Endothelial cell of umbilical vein (primary cell): ENCODE data around the gene LTBP1. TPM values are rescaled to one million over a fixed set of nuclear protein-coding genes. Genes with fewer than 3 reads are reported as not detected.
A peak's percentile ranks its signal among the peaks of the same experiment; 100 is the strongest.

Experiments used
- BruUV-seq: library from RNA; stranded (reverse); fragments of 400-500 nt; replicated peaks from 2 replicates; lab custom pipeline; 2021; lab: Mats Ljungman, UMichigan
- CTCF ChIA-PET: fragments of 300-600, 350-600 bp; sonication (Branson Sonifier 250); formaldehyde crosslinking; loops from one replicate; lab custom pipeline; 2021; ENCODE audit warnings: antibody characterized with exemption, inconsistent platforms; lab: Charles Lee
- POLR2A ChIA-PET: fragments of 300-600, 350-600 bp; sonication (Branson Sonifier 250); formaldehyde crosslinking; loops from one replicate; lab custom pipeline; 2021; ENCODE audit warnings: antibody characterized with exemption, inconsistent platforms; lab: Charles Lee
- DNase-seq: peaks from one replicate; pipeline ENCODE4 v3.0.0-alpha.2; 2011; ENCODE audit warnings: low read depth, low spot score
- FAIRE-seq: peaks from 2 replicates; lab custom pipeline; 2011; peaks lifted over from hg19 to GRCh38; lab: Jason Lieb, UNC
- H2AFZ ChIP-seq: 2 replicates; pipeline ENCODE4 v1.6.0; 2012; ENCODE audit warnings: low read depth, low read length, control low read depth, inconsistent platforms
- H3K27ac ChIP-seq: 2 replicates; pipeline ENCODE4 v1.5.1; 2011; ENCODE audit warnings: low read depth, mild to moderate bottlenecking, control low read depth, low read length, moderate library complexity; ENCODE audit not compliant: insufficient read depth
- H3K27me3 ChIP-seq, 2 experiments: 2 replicates each; pipeline versions ENCODE4 v1.6.0 to v1.6.1; 2011; ENCODE audit warnings: low read length in 2 of 2, mixed read lengths in 1 of 2; ENCODE audit not compliant: control insufficient read depth in 2 of 2, insufficient read depth in 2 of 2
- H3K36me3 ChIP-seq, 2 experiments: 2 replicates in 1 of 2; 3 replicates in 1 of 2; pipeline ENCODE4 v1.5.1; 2011; ENCODE audit warnings: low read length in 2 of 2, mild to moderate bottlenecking in 1 of 2, moderate library complexity in 1 of 2; ENCODE audit not compliant: control insufficient read depth in 2 of 2, insufficient read depth in 2 of 2; ENCODE audit errors: extremely low read depth in 1 of 2
- H3K4me1 ChIP-seq: 3 replicates; pipeline ENCODE4 v1.5.1; 2011; ENCODE audit warnings: mild to moderate bottlenecking, low read length; ENCODE audit not compliant: control insufficient read depth, insufficient read depth; ENCODE audit errors: extremely low read depth
- H3K4me2 ChIP-seq: 2 replicates; pipeline ENCODE4 v1.6.1; 2011; ENCODE audit warnings: low read length, control low read depth, mixed read lengths; ENCODE audit not compliant: insufficient read depth
- H3K4me3 ChIP-seq, 3 experiments: fragments of 200-600 bp in 1 of 3; sonication (generic), shearing (Covaris generic) in 1 of 3; replicated peaks in 1 of 3; 2 replicates each; pipeline ENCODE4 v1.5.1; 2011 to 2016; ENCODE audit warnings: control low read depth in 3 of 3, low read length in 3 of 3, mild to moderate bottlenecking in 2 of 3, inconsistent platforms in 1 of 3, low read depth in 1 of 3, moderate library complexity in 1 of 3; ENCODE audit not compliant: insufficient read depth in 1 of 3
- H3K79me2 ChIP-seq: 2 replicates; pipeline ENCODE4 v1.6.0; 2012; ENCODE audit warnings: low read length, inconsistent platforms; ENCODE audit not compliant: control insufficient read depth, insufficient read depth
- H3K9ac ChIP-seq: replicated peaks from 2 replicates; pipeline ENCODE3; 2011; ENCODE audit warnings: low read length, control low read depth; ENCODE audit not compliant: insufficient read depth; ENCODE audit errors: extremely low read depth
- H3K9me1 ChIP-seq: replicated peaks from 3 replicates; pipeline ENCODE4 v1.6.0; 2011; ENCODE audit warnings: mild to moderate bottlenecking, low read length; ENCODE audit not compliant: control insufficient read depth, insufficient read depth; ENCODE audit errors: extremely low read depth
- H3K9me3 ChIP-seq: replicated peaks from 2 replicates; pipeline ENCODE4 v1.5.1; 2012; ENCODE audit warnings: low read length, inconsistent platforms; ENCODE audit not compliant: control insufficient read depth, insufficient read depth
- H4K20me1 ChIP-seq: replicated peaks from 2 replicates; pipeline ENCODE3; 2011; ENCODE audit warnings: mild to moderate bottlenecking, low read length; ENCODE audit not compliant: control insufficient read depth, insufficient read depth; ENCODE audit errors: extremely low read depth
- EZH2 ChIP-seq: IDR thresholded peaks from 2 replicates; pipeline ENCODE4 v1.6.1; 2012; ENCODE audit warnings: borderline replicate concordance, low read depth, mild to moderate bottlenecking, moderate library complexity, low read length, inconsistent platforms; ENCODE audit not compliant: severe bottlenecking
- FOS ChIP-seq: IDR thresholded peaks from 2 replicates; pipeline ENCODE4 v1.6.1; 2011; ENCODE audit warnings: mild to moderate bottlenecking, low read length, moderate library complexity, borderline replicate concordance; ENCODE audit not compliant: insufficient read depth
- GATA2 ChIP-seq: IDR thresholded peaks from 2 replicates; pipeline ENCODE4 v1.7.0; 2011; ENCODE audit warnings: low read depth, mild to moderate bottlenecking, moderate library complexity, mixed read lengths, low read length; ENCODE audit not compliant: insufficient read length, insufficient read depth
- JUN ChIP-seq: IDR thresholded peaks from 2 replicates; pipeline ENCODE4 v1.6.1; 2011; ENCODE audit warnings: borderline replicate concordance, low read depth; ENCODE audit not compliant: insufficient read length, insufficient read depth
- MYC ChIP-seq: IDR thresholded peaks from one replicate; pipeline ENCODE4 v1.6.1; 2011; ENCODE audit warnings: mild to moderate bottlenecking, low read depth, low read length
- POLR2A ChIP-seq: IDR thresholded peaks from 2 replicates; pipeline ENCODE4 v1.6.1; 2012; ENCODE audit warnings: low read depth, mild to moderate bottlenecking, control low read depth, low read length
- POLR2AphosphoS5 ChIP-seq: IDR thresholded peaks from 2 replicates; pipeline ENCODE4 v1.6.1; 2012; ENCODE audit warnings: low read depth, mild to moderate bottlenecking, control low read depth, low read length, moderate library complexity; ENCODE audit not compliant: insufficient read depth
- dilution Hi-C: fragments of 300-500 bp; cut with MboI; formaldehyde crosslinking; loops from one replicate; pipeline ENCODE4 v1.15.0; 2019; ENCODE audit warnings: low sequenced_read_pairs; ENCODE audit not compliant: extremely low pct_ligation_motif_present
- intact Hi-C: fragments of 100-400 bp; cut with micrococcal nuclease; formaldehyde crosslinking; loops from one replicate; pipeline ENCODE4 v1.10.0; 2022
- polyA plus RNA-seq, 4 experiments: library from polyadenylated mRNA; depleted of rRNA in 3 of 4; stranded (reverse) in 3 of 4; unstranded in 1 of 4; fragments of >200 nt; gene quantifications; 2 replicates each; pipeline versions ENCODE4 v1.2.1 to v1.2.3, GENCODE V29; 2011 to 2012; ENCODE audit warnings: missing spikeins in 1 of 4
- total RNA-seq: library from RNA; stranded (reverse); gene quantifications from 2 replicates; pipeline ENCODE4 v1.2.3, GENCODE V29; 2021
- TF ChIP-seq, protein P1 (sequence below), 2 donors: IDR thresholded peaks; 1 replicate in 1 of 2; 2 replicates in 1 of 2; pipeline ENCODE4 v1.5.1; 2011; ENCODE audit warnings: low read length in 2 of 2, mild to moderate bottlenecking in 2 of 2, moderate library complexity in 2 of 2, control low read depth in 1 of 2, inconsistent platforms in 1 of 2, low read depth in 1 of 2; ENCODE audit not compliant: insufficient read depth in 1 of 2; ENCODE audit errors: extremely low read depth in 1 of 2
- TF ChIP-seq, protein P2 (sequence below): IDR thresholded peaks from 2 replicates; pipeline ENCODE4 v1.6.1; 2011; ENCODE audit not compliant: insufficient read depth, insufficient read length

Gene LTBP1
- total and polyA plus RNA-seq, 2 donors (not counting 3 experiments of a cell fraction or from before 2014, with no cell fraction given) = 57.4 to 68.2 TPM

DNA sequence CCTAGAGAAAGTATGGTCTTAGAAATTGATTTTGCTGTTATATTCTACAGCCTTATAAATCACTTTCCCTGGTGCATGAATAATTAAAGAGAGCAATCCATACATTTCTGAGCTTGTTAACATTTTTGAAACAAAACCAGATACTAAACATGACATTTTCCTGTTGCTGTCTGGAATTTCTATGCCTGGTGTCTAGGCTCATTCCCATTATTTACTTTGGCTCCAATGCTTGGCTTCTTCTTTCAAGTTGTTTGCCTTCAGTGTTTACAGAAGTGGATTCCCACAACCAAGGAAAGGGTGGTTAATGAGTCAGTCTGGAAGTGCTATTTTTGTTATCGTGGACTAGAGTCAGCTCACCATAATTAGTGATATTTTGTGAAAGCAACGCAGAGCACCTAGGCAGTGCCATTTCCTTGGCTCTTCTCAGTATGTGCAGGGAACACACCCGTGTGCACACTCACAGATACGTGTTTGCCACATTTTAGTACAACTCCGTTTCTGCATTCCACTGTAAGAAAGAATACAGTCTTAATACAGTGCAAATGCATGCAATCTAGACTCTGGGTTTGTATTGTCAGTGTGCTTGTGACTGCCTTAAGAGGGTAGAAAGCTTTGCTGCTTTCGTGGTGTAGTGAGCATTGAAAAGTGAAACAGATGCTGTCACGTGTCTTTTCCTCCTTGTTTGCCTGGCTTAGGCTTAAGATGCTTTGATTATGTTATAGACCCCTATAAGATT is 344.7 kb downstream of the LTBP1 start:
- FAIRE-seq (peak; percentile 88), DNase-seq (peak; percentile 99)
- no peaks in the 10 kb centered on the region for H3K9me3 ChIP-seq
- BruUV-seq = TSS peak; percentile 76
- no peaks in the 10 kb centered on the region for H4K20me1 ChIP-seq
- no peaks in the 10 kb centered on the region for H3K27me3 ChIP-seq
- dilution Hi-C loops (no loop called here), intact Hi-C loops (loop anchor here (1.0 to 5.0 kb wide), 9 partner anchors 16 to 268 kb away; no protein-coding TSS in a partner anchor)
- ChIA-PET CTCF (interaction anchor here (0.8 to 1.7 kb wide), 13 partner anchors 13 to 308 kb away, joined by 3 to 9 read pairs (median 4); partner anchors contain the start of gene FAM98A), POLR2A (no interaction called here)
- H3K4me3 ChIP-seq = peak overlapping the region in 2 of 3 experiments; percentile 20 to 29
- TF ChIP-seq POLR2AphosphoS5 (peak; percentile 94), POLR2A (no peak), MYC (no peak), GATA2 (peak; percentile 75), FOS (peak; percentile 91), EZH2 (no peak), JUN (peak; percentile 87)
- TF ChIP-seq, protein P1, sequence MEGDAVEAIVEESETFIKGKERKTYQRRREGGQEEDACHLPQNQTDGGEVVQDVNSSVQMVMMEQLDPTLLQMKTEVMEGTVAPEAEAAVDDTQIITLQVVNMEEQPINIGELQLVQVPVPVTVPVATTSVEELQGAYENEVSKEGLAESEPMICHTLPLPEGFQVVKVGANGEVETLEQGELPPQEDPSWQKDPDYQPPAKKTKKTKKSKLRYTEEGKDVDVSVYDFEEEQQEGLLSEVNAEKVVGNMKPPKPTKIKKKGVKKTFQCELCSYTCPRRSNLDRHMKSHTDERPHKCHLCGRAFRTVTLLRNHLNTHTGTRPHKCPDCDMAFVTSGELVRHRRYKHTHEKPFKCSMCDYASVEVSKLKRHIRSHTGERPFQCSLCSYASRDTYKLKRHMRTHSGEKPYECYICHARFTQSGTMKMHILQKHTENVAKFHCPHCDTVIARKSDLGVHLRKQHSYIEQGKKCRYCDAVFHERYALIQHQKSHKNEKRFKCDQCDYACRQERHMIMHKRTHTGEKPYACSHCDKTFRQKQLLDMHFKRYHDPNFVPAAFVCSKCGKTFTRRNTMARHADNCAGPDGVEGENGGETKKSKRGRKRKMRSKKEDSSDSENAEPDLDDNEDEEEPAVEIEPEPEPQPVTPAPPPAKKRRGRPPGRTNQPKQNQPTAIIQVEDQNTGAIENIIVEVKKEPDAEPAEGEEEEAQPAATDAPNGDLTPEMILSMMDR (IDR thresholded peaks at IDR 0.05; ENCODE audit: extremely low read depth in 1 of 2, insufficient read depth in 1 of 2, low read depth in 1 of 2, low read length in 2 of 2) = no peak
- TF ChIP-seq, protein P2, sequence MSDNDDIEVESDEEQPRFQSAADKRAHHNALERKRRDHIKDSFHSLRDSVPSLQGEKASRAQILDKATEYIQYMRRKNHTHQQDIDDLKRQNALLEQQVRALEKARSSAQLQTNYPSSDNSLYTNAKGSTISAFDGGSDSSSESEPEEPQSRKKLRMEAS = no peak
- peaks cover 40% of the 10 kb centered on the region for H3K4me1 ChIP-seq
- H3K79me2 ChIP-seq = no peaks in the 10 kb centered on the region
- H3K9ac ChIP-seq = peak overlapping the region; percentile 94
- no peak overlapping the region for H2AFZ ChIP-seq
- H3K36me3 ChIP-seq = peaks cover 0 to 3% of the 10 kb centered on the region in 2 experiments
- peak overlapping the region; percentile 50 for H3K4me2 ChIP-seq
- peak overlapping the region; percentile 92 for H3K27ac ChIP-seq
- H3K9me1 ChIP-seq = no peaks in the 10 kb centered on the region
